Esophagus squamous epithelium (tissue), 5 donors: ENCODE measurements around the gene CCR5. TPM values are rescaled to one million over a fixed set of nuclear protein-coding genes. Genes with fewer than 3 reads are reported as not detected.

Experiments used
- DNase-seq: peaks from one replicate; lab custom pipeline; 2025; lab: John Stamatoyannopoulos, UW
- H3K27ac ChIP-seq, 4 donors: fragments of 200-600 bp; sonication (generic); one replicate each; pipeline ENCODE4 v1.5.1; 2016 to 2019; ENCODE audit warnings: mild to moderate bottlenecking in 1 of 4
- H3K27me3 ChIP-seq, 4 donors: fragments of 200-600 bp; sonication (generic); 1 replicate in 3 of 4; 2 replicates in 1 of 4; pipeline versions ENCODE4 v1.5.1 to v1.6.0; 2017 to 2021; ENCODE audit warnings: antibody characterized with exemption in 1 of 4
- H3K36me3 ChIP-seq, 3 donors: fragments of 200-600 bp; sonication (generic); one replicate each; pipeline ENCODE4 v1.5.1; 2016 to 2019
- H3K4me1 ChIP-seq, 3 donors: fragments of 200-600 bp; sonication (generic); one replicate each; pipeline ENCODE4 v1.5.1; 2017 to 2019
- H3K4me3 ChIP-seq, 4 donors: fragments of 200-600 bp; sonication (generic); 1 replicate in 3 of 4; 2 replicates in 1 of 4; pipeline ENCODE4 v1.5.1; 2016 to 2019; ENCODE audit warnings: mild to moderate bottlenecking in 2 of 4, moderate library complexity in 1 of 4
- H3K9me3 ChIP-seq, 3 donors: fragments of 200-600 bp; sonication (generic); one replicate each; pipeline ENCODE4 v1.5.1; 2016 to 2019
- POLR2A ChIP-seq, 4 donors: fragments of 450-650 bp; IDR thresholded peaks; one replicate each; pipeline ENCODE4 v1.6.1; 2017; ENCODE audit warnings: antibody characterized with exemption in 4 of 4, mild to moderate bottlenecking in 4 of 4, moderate library complexity in 3 of 4
- WGBS, 2 donors: methylation state at CpG; one replicate each; pipeline ENCODE4 v1.1.5; 2018; 5-methylcytosine and 5-hydroxymethylcytosine counted together
- intact Hi-C: fragments of 100-400 bp; cut with DNase I; formaldehyde crosslinking; loops from one replicate; pipeline ENCODE4 v1.15.0; 2022
- total RNA-seq, 4 donors: library from RNA; depleted of rRNA; stranded (reverse); fragments of >200 nt; gene quantifications; one replicate each; pipeline ENCODE4 v1.1.0, GENCODE V29; 2016
- TF ChIP-seq, protein P1 (sequence below), 6 experiments: fragments of 450-650 bp in 4 of 6; fragments of 200-600 bp in 2 of 6; sonication (generic) in 2 of 6; IDR thresholded peaks; one replicate each; pipeline ENCODE4 v1.5.1; 2016 to 2019; ENCODE audit warnings: antibody characterized with exemption in 6 of 6, mild to moderate bottlenecking in 4 of 6, moderate library complexity in 4 of 6
- donor health status: DM: yes; HTN: yes; CAD: no.

The CCR5 gene
- total RNA-seq, 4 donors from 2014 or later = 0.61 to 2.5 (median 0.93) TPM

DNA sequence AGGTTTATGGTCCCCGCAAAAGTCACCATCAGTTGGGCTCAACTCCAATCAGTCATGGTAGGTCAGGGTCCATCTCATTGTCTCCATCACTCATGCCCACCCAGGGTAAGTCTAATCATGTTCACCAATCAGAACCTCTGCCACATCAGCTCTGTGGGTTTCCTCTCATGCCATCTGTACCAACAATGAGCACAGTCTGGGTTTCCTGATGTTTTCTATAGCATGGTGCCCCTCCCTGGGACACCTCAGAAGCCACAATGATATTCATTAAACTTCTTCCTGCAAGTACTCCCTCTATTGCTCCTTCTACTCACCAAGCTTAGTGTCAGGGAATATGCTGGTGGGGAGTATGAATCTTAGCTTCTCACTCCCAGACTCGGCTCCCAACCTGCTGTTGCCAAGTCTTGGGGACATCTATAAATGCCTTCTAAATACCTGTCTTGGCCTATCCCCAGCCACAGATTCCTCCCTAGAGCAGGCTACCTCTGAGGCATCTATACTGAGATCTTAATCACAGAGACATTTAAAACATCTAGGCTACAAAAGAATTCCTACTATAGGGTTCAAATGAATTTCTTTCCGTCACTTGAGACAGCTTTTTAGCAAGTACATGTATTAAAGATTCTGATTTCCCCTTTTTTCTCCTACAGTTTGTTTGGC, 21.8 kb upstream of the CCR5 start:
- TF ChIP-seq, protein P1, sequence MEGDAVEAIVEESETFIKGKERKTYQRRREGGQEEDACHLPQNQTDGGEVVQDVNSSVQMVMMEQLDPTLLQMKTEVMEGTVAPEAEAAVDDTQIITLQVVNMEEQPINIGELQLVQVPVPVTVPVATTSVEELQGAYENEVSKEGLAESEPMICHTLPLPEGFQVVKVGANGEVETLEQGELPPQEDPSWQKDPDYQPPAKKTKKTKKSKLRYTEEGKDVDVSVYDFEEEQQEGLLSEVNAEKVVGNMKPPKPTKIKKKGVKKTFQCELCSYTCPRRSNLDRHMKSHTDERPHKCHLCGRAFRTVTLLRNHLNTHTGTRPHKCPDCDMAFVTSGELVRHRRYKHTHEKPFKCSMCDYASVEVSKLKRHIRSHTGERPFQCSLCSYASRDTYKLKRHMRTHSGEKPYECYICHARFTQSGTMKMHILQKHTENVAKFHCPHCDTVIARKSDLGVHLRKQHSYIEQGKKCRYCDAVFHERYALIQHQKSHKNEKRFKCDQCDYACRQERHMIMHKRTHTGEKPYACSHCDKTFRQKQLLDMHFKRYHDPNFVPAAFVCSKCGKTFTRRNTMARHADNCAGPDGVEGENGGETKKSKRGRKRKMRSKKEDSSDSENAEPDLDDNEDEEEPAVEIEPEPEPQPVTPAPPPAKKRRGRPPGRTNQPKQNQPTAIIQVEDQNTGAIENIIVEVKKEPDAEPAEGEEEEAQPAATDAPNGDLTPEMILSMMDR (IDR thresholded peaks at IDR 0.05) = no peak
- TF ChIP-seq POLR2A (IDR thresholded peaks at IDR 0.05) = no peak
- H3K27ac ChIP-seq = no peak overlapping the region
- peaks cover 0 to 43% (median 0%) of the 10 kb centered on the region in 4 donors for H3K27me3 ChIP-seq
- no peak for DNase-seq
- intact Hi-C loops = no loop called here
- no peak overlapping the region for H3K4me3 ChIP-seq
- H3K4me1 ChIP-seq = no peaks in the 10 kb centered on the region
- H3K36me3 ChIP-seq = no peaks in the 10 kb centered on the region
- WGBS, 2 donors = 82 to 87% methylated on average over 3 of the region's 3 CpGs
- H3K9me3 ChIP-seq = no peaks in the 10 kb centered on the region

DNA sequence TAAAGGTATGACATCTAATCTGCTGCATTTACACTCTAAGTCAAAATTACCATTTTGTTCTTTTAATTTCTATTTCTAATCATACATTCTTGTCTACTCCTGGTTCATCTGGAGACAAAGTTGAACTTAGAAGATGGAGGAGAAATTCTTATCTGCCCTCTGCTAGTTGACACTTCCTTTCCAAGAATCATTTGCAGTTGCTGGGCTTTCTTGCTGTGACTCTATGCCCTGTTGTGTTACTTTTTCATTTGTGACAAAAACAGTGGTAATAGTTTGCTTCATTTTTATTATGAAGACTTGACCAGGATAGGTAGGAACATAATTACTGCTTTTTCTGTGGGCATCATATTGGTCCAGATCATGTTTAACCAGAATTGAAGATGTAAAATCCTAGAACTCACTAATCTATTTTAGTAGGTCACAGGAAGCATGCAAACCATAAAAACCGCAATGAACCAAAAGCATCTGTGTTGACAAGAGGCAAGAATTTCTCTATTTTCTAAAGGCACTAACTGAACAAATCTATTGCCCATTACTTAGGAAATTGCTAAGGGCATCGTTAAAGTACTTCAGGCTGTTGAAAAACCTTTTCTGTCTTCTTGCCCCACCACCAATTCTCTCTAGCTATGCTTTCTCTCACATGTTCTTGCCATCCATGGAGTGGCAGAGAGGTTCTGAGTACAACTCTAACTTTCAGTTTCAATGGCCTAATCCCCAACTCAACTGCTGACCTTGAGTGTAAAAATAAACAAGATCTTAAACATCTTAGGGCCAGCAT, 21.1 kb upstream of the CCR5 start:
- Histone ChIP-seq H3K27me3 (peaks cover 0 to 51% (median 0%) of the 10 kb centered on the region in 4 donors), H3K4me1 (no peaks in the 10 kb centered on the region), H3K36me3 (no peaks in the 10 kb centered on the region), H3K4me3 (no peak overlapping the region), H3K27ac (peak overlapping the region in 1 of 4 donors; percentile 1), H3K9me3 (no peaks in the 10 kb centered on the region)
- no peak for TF ChIP-seq POLR2A (IDR thresholded peaks at IDR 0.05)
- WGBS, 2 donors = 54 to 76% methylated on average over 2 of the region's 2 CpGs
- intact Hi-C loops = no loop called here
- DNase-seq = no peak

DNA sequence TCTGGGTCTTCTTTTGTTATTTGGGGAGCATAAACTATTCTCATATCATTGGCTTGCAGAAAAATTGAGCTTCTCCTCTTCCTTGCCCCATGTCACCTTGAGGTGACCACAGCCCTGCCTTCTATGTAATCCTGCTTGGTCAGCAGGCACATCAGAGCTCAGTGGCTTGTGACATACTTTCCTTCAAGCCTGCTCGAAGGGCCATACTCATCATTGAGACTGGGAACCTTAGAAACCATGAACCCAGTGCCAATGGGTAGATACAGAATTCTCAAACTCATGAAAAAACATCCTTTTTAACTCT, 20.5 kb upstream of the CCR5 start:
- H3K27ac ChIP-seq = peak overlapping the region in 1 of 4 donors; percentile 1
- 45 to 50% methylated on average over 1 of the region's 1 CpG for WGBS, 2 donors
- no peaks in the 10 kb centered on the region for H3K36me3 ChIP-seq
- H3K9me3 ChIP-seq = no peaks in the 10 kb centered on the region
- intact Hi-C loops = no loop called here
- no peak overlapping the region for H3K4me3 ChIP-seq
- TF ChIP-seq, protein P1 (IDR thresholded peaks at IDR 0.05) = no peak
- no peak for TF ChIP-seq POLR2A (IDR thresholded peaks at IDR 0.05)
- H3K4me1 ChIP-seq = no peaks in the 10 kb centered on the region
- H3K27me3 ChIP-seq = peaks cover 0 to 56% (median 0%) of the 10 kb centered on the region in 4 donors
- no peak for DNase-seq

DNA sequence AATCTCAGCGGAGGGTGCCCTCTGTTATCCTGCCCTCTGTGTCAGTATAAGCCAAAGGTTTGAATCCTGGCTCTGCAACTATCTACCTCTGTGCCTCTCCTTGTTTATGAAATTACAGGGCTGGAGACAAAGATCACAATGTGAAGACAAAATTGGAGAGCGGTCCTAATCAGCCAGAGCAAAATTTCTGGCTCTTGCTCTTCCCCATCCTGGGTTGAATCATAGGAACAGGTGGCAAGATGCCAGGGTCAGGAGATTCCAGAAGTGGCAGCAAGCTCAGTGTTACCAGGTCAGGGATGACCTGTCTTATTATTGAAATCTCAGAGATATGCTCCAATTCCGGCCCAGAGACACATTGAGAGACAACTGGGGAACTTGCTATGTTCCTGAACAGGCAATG, 19.1 kb upstream of the CCR5 start:
- Histone ChIP-seq H3K27me3 (peaks cover 0 to 68% (median 0%) of the 10 kb centered on the region in 4 donors), H3K9me3 (no peaks in the 10 kb centered on the region), H3K4me3 (no peak overlapping the region), H3K36me3 (no peaks in the 10 kb centered on the region), H3K4me1 (peaks cover 0 to 6% (median 0%) of the 10 kb centered on the region in 3 donors), H3K27ac (no peak overlapping the region)
- WGBS, 2 donors = 83 to 88% methylated on average over 2 to 3 of the region's 3 CpGs
- no peak for DNase-seq
- intact Hi-C loops = no loop called here
- TF ChIP-seq, protein P1 (IDR thresholded peaks at IDR 0.05) = no peak
- no peak for TF ChIP-seq POLR2A (IDR thresholded peaks at IDR 0.05)

DNA sequence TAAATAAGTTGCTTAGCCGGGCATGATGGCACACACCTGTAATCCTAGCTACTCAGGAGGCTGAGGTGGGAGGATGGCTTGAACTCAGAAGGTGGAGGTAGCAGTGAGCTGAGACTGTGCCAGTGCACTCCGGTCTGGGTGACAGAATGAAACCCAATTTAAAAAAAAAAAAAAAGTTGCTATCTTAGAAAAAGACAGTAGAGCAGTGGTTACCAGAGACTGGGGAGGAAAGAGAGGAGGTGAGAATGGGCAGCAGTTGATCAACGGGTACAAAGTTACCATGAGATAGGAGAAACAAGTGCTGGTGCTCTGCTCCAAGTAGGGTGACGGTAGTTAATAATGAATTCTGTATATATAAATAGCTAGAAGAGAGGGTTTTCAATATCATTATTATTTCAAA, 17.7 kb upstream of the CCR5 start:
- no peaks in the 10 kb centered on the region for H3K36me3 ChIP-seq
- intact Hi-C loops = no loop called here
- H3K9me3 ChIP-seq = no peaks in the 10 kb centered on the region
- H3K4me1 ChIP-seq = peaks cover 0 to 6% (median 0%) of the 10 kb centered on the region in 3 donors
- no peak for DNase-seq
- H3K27ac ChIP-seq = no peak overlapping the region
- H3K4me3 ChIP-seq = no peak overlapping the region
- TF ChIP-seq POLR2A (IDR thresholded peaks at IDR 0.05) = no peak
- TF ChIP-seq, protein P1 (IDR thresholded peaks at IDR 0.05) = no peak
- WGBS, 2 donors = 69 to 91% methylated on average over 4 of the region's 4 CpGs
- peaks cover 0 to 75% (median 0%) of the 10 kb centered on the region in 4 donors for H3K27me3 ChIP-seq
